ENCODE data around the gene MT3.

GRCh38 chr16:56564793-56565477 lies 24.4 kb upstream of the MT3 start, which contains the start of gene MT4:
- no peak for TF ChIP-seq PPARA (CRISPR knock-in tag; IDR thresholded peaks at IDR 0.05; ENCODE audit: borderline replicate concordance)
- TF ChIP-seq PATZ1 (CRISPR knock-in tag; IDR thresholded peaks at IDR 0.05; ENCODE audit: borderline replicate concordance) = no peak
- TF ChIP-seq ZC3H10 (CRISPR knock-in tag; IDR thresholded peaks at IDR 0.05) = no peak
- TF ChIP-seq ZNF565 (CRISPR knock-in tag; conservative IDR thresholded peaks at IDR 0.05; ENCODE audit: low read depth) = no peak
- TF ChIP-seq ARNTL (CRISPR knock-in tag; IDR thresholded peaks at IDR 0.05; ENCODE audit: borderline replicate concordance, low read depth) = no peak
- TF ChIP-seq ZFP3 (CRISPR knock-in tag; IDR thresholded peaks at IDR 0.05) = no peak
- TF ChIP-seq OSR1 (CRISPR knock-in tag; IDR thresholded peaks at IDR 0.05) = no peak
- no peak for TF ChIP-seq RARB (CRISPR knock-in tag; IDR thresholded peaks at IDR 0.05)
- no peak for TF ChIP-seq CREB5 (CRISPR knock-in tag; IDR thresholded peaks at IDR 0.05; ENCODE audit: low read depth)
- no peak for TF ChIP-seq POU6F1 (CRISPR knock-in tag; IDR thresholded peaks at IDR 0.05; ENCODE audit: borderline replicate concordance, low read depth)

Data from SK-N-SH treated with all-trans-retinoic acid at 6 μM for 48 hours (cell line).